AG09319 (cell line): ENCODE data around the gene CCNE1.

ENCODE experiments used
- DNase-seq: peaks from one replicate; pipeline ENCODE4 v3.0.0-alpha.2; 2010; ENCODE audit warnings: low read depth; ENCODE audit errors: extremely low read depth
- CTCF ChIP-seq: IDR thresholded peaks from 2 replicates; pipeline ENCODE4 v1.5.1; 2011; ENCODE audit warnings: low read depth, mild to moderate bottlenecking, inconsistent platforms, low read length, moderate library complexity

Gene CCNE1

GRCh38 chr19:29781386-29782259 is 30.2 kb upstream of the CCNE1 start:
- no peak for DNase-seq
- no peak for TF ChIP-seq CTCF

GRCh38 chr19:29782260-29782580 is 29.6 kb upstream of the CCNE1 start:
- no peak for TF ChIP-seq CTCF
- no peak for DNase-seq

GRCh38 chr19:29783627-29784190 is 28.1 kb upstream of the CCNE1 start:
- no peak for DNase-seq
- no peak for TF ChIP-seq CTCF

GRCh38 chr19:29784598-29785223 is 27.1 kb upstream of the CCNE1 start:
- TF ChIP-seq CTCF, result no peak
- DNase-seq, result no peak

- no peak for TF ChIP-seq CTCF
- DNase-seq, result no peak
These were observed 26.4 kb upstream of the CCNE1 start for GRCh38 chr19:29785360-29785759.

GRCh38 chr19:29785955-29786589 is 25.7 kb upstream of the CCNE1 start:
- TF ChIP-seq CTCF, result no peak
- DNase-seq, result no peak

GRCh38 chr19:29787281-29787680 is 24.5 kb upstream of the CCNE1 start:
- no peak for DNase-seq
- no peak for TF ChIP-seq CTCF
